DND-41 (cell line): ENCODE results near the gene PTBP1.

Source experiments
- EZH2 ChIP-seq: IDR thresholded peaks from 3 replicates; pipeline ENCODE4 v1.6.1; 2012; ENCODE audit warnings: borderline replicate concordance, low read depth, mild to moderate bottlenecking, moderate library complexity, low read length, inconsistent platforms; ENCODE audit not compliant: severe bottlenecking
- TF ChIP-seq, protein P1 (sequence below): IDR thresholded peaks from 2 replicates; pipeline ENCODE4 v1.5.1; 2012; ENCODE audit warnings: borderline replicate concordance, low read length, moderate library complexity, mild to moderate bottlenecking; ENCODE audit not compliant: poor library complexity, severe bottlenecking; ENCODE audit errors: extremely low read depth

- TF ChIP-seq EZH2 = no peak
- TF ChIP-seq, protein P1, sequence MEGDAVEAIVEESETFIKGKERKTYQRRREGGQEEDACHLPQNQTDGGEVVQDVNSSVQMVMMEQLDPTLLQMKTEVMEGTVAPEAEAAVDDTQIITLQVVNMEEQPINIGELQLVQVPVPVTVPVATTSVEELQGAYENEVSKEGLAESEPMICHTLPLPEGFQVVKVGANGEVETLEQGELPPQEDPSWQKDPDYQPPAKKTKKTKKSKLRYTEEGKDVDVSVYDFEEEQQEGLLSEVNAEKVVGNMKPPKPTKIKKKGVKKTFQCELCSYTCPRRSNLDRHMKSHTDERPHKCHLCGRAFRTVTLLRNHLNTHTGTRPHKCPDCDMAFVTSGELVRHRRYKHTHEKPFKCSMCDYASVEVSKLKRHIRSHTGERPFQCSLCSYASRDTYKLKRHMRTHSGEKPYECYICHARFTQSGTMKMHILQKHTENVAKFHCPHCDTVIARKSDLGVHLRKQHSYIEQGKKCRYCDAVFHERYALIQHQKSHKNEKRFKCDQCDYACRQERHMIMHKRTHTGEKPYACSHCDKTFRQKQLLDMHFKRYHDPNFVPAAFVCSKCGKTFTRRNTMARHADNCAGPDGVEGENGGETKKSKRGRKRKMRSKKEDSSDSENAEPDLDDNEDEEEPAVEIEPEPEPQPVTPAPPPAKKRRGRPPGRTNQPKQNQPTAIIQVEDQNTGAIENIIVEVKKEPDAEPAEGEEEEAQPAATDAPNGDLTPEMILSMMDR = peak; percentile 23
Observed at GRCh38 chr19:805166-805551, 7.9 kb downstream of the PTBP1 start.
